Activated CD4-positive, alpha-beta T cell treated with anti-CD3 and anti-CD28 coated beads for 4 hours (primary cell): ENCODE data around the gene TOM1.

ENCODE experiments used
- DNase-seq, 2 donors: peaks; one replicate each; pipeline ENCODE4 v3.0.0-alpha.2; 2020

The TOM1 gene

DNA sequence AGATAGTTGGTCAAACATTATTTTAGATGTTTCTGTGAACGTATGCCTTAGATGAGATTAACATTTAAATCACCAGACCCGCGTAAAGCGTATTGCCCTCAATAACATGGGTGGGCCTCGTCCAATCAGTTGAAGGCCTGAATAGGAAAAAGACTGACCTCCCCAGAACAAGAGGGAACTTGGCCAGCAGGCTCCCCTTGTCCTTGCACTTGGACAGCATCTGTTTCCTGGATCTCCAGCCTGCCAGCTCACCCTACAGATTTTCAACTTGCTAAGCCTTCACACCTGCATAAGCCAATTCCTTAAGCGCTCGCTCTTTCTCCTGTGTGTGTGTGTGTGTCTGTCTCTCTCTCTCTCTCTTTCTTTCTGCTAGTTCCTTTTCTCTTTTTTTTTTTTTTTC lies 8.2 kb downstream of the TOM1 start:
- DNase-seq: no peak

GRCh38 chr22:35308480-35309021 lies 8.9 kb downstream of the TOM1 start:
- no peak for DNase-seq

GRCh38 chr22:35310556-35311550 lies 11.2 kb downstream of the TOM1 start:
- no peak for DNase-seq

GRCh38 chr22:35311551-35311999 lies 11.9 kb downstream of the TOM1 start:
- no peak for DNase-seq

GRCh38 chr22:35312198-35313059 lies 12.7 kb downstream of the TOM1 start:
- no peak for DNase-seq

- no peak for DNase-seq
These were observed 13.8 kb downstream of the TOM1 start for GRCh38 chr22:35313311-35314121.

DNA sequence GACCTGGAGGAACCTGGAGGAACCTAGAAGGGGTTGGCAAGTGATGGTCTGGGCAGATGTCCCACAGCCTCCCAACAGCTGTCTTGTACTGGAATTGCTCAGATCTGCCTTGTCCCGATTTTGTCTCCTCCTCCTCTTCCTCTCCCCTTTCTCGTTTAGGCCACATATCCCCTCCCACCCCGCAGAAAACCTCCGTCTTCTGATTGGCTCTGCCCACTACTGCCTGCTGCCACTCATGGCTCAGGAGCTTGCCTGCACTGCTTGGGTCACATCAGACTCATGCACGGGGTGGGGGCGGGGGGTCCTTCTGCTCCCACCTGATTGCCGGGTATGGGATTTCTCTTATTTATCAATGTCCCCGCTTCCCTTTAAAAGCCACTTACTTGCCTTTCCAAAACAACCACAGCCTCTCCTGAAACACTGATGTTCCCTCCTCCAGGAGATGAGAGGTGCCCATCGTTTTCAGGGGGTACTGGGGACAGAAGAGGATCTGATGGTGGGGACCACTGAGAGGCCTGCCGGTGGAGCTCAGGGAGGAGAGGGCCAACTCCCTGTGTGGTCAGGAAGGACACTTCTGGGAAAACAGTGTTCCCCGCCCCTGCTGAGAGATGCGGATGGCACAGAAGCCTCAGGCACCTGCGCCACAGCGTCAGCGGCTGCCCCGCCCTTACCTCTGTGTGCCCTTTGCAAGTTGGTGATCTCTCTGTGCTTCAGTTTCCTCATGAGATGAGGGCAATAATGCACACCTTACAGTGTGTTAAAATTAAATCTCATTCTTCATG lies 14.7 kb downstream of the TOM1 start:
- DNase-seq: no peak

GRCh38 chr22:35315141-35315854 lies 15.6 kb downstream of the TOM1 start:
- no peak for DNase-seq

GRCh38 chr22:35315855-35316745 lies 16.4 kb downstream of the TOM1 start:
- no peak for DNase-seq

- DNase-seq: no peak
These were observed 17.1 kb downstream of the TOM1 start for GRCh38 chr22:35316751-35317150.

DNA sequence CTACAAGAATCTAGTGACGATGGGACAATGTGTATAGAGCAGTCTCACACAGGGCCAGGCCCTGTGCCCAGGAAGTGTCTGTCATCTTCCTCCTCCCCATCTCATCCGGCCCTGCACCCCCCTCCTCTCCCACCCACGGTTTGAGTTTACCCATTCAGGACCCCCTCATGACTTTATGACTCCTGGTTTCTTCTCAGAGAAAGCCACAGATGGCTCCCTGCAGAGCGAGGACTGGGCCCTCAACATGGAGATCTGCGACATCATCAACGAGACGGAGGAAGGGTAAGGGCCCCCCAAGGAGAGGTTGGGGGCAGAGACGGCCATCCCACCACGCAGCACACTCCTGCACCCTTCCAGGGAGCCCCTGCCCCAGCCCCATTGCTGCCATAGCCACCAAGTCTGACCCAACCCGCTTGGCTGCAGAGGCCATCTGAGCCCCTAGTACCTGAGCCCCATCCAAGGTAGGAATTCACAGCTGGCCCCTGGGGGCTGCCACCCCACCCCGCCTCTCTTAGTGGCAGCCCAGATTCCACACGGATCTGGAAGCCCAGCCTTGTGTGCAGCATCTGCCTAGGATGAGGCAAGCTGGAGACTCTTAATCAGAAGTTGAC lies 18.1 kb downstream of the TOM1 start:
- no peak for DNase-seq

GRCh38 chr22:35318346-35319215 lies 18.9 kb downstream of the TOM1 start:
- DNase-seq: no peak

- DNase-seq: no peak
These were observed 19.7 kb downstream of the TOM1 start for GRCh38 chr22:35319244-35319985.

DNA sequence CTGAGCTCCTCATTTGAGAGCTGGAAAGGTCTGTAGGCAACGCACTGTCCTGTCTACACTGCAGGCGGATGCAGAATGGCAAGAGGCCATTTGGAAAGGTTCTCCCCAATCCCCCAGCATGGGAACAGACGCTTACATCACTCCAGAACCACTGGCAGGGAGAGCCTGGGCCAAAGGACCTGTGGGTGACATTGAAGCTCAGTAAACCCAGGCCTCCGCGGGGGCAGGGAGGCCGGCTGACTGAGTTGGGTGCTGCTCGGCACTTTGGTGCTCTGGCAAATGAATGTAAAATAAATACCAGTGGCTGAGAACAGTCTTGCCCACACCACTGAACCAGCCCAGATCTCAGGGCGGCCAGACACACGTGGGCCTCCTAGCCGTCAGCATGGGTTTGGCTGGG lies 22.4 kb downstream of the TOM1 start:
- DNase-seq: no peak

DNA sequence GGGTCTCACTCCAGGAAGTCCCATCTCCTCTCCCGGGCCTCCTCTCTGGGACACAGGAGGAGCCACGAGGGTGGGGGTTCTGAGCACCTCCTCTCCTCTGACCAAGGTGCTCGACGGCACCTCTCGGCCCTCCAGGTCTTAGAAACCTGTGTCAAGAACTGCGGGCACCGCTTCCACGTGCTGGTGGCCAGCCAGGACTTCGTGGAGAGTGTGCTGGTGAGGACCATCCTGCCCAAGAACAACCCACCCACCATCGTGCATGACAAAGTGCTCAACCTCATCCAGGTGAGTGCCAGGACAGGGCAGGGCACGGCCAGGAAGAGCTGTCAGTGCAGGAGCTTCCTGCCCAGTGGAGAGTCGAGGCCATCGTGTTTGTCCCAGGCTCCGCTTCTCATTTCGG lies 23.2 kb downstream of the TOM1 start:
- DNase-seq: no peak

- no peak for DNase-seq
These were observed 23.6 kb downstream of the TOM1 start for GRCh38 chr22:35323305-35323704.

- no peak for DNase-seq
These were observed 24.4 kb downstream of the TOM1 start for GRCh38 chr22:35324067-35324466.

GRCh38 chr22:35324762-35325161 lies 25.1 kb downstream of the TOM1 start:
- no peak for DNase-seq
